H1 (cell line): ENCODE results near the gene IL22RA2. TPM values are rescaled to one million over a fixed set of nuclear protein-coding genes. Genes with fewer than 3 reads are reported as not detected.

Source experiments
- CTCF ChIA-PET: fragments of 300-600 bp; sonication (Branson Sonifier 250); formaldehyde crosslinking; loops from one replicate; lab custom pipeline; 2021; ENCODE audit not compliant: partially characterized antibody; lab: Charles Lee
- POLR2A ChIA-PET: fragments of 300-600 bp; sonication (Branson Sonifier 250); formaldehyde crosslinking; loops from one replicate; lab custom pipeline; 2021; ENCODE audit warnings: inconsistent platforms; ENCODE audit not compliant: partially characterized antibody; lab: Charles Lee
- DNase-seq, 2 experiments: peaks; one replicate each; pipeline versions ENCODE4 v3.0.0 to v3.0.0-alpha.2; 2010 to 2022; ENCODE audit warnings: low spot score in 2 of 2, low read depth in 1 of 2, mixed read lengths in 1 of 2
- FAIRE-seq: peaks from 2 replicates; lab custom pipeline; 2011; peaks lifted over from hg19 to GRCh38; lab: Jason Lieb, UNC
- H2AFZ ChIP-seq: 2 replicates; pipeline ENCODE4 v1.8.1; 2012; ENCODE audit warnings: low read length, inconsistent platforms
- H2AK5ac ChIP-seq: 2 replicates; pipeline ENCODE4 v1.6.1; 2013; ENCODE audit warnings: low read depth, low read length
- H2BK120ac ChIP-seq: replicated peaks from 2 replicates; pipeline ENCODE3; 2013; ENCODE audit warnings: low read depth, low read length, inconsistent platforms
- H2BK12ac ChIP-seq: 2 replicates; pipeline ENCODE4 v1.6.1; 2013; ENCODE audit warnings: low read depth, low read length
- H2BK15ac ChIP-seq: 2 replicates; pipeline ENCODE4 v1.6.1; 2013; ENCODE audit warnings: low read length
- H2BK20ac ChIP-seq: 2 replicates; pipeline ENCODE4 v1.6.1; 2013; ENCODE audit warnings: low read length
- H2BK5ac ChIP-seq: 2 replicates; pipeline ENCODE4 v1.6.1; 2013; ENCODE audit warnings: low read depth, low read length
- H3K14ac ChIP-seq: 2 replicates; pipeline ENCODE4 v1.6.1; 2013; ENCODE audit warnings: inconsistent platforms; ENCODE audit not compliant: insufficient read length
- H3K18ac ChIP-seq: 2 replicates; pipeline ENCODE4 v1.6.1; 2013; ENCODE audit warnings: low read length; ENCODE audit errors: extremely low read depth
- H3K23ac ChIP-seq: 2 replicates; pipeline ENCODE4 v1.6.1; 2013; ENCODE audit warnings: inconsistent platforms; ENCODE audit not compliant: insufficient read length
- H3K23me2 ChIP-seq: 2 replicates; pipeline ENCODE4 v1.6.1; 2013; ENCODE audit warnings: low read depth, low read length
- H3K27ac ChIP-seq: 2 replicates; pipeline ENCODE4 v1.6.1; 2011; ENCODE audit warnings: low read depth, low read length, inconsistent platforms
- H3K27me3 ChIP-seq, 4 experiments: replicated peaks in 1 of 4; 1 replicate in 1 of 4; 2 replicates in 3 of 4; pipeline versions ENCODE4 v1.6.1 to v1.8.1; 2011 to 2013; ENCODE audit warnings: low read length in 3 of 4, mild to moderate bottlenecking in 3 of 4, inconsistent platforms in 2 of 4, mixed read lengths in 2 of 4, moderate library complexity in 1 of 4; ENCODE audit not compliant: control insufficient read depth in 3 of 4, insufficient read depth in 3 of 4; ENCODE audit errors: extremely low read depth in 1 of 4
- H3K36me3 ChIP-seq, 4 experiments: 2 replicates each; pipeline versions ENCODE4 v1.6.1 to v1.8.1; 2011 to 2013; ENCODE audit warnings: mild to moderate bottlenecking in 4 of 4, low read length in 3 of 4, moderate library complexity in 2 of 4, control low read depth in 1 of 4, inconsistent platforms in 1 of 4; ENCODE audit not compliant: insufficient read depth in 4 of 4, control insufficient read depth in 2 of 4
- H3K4ac ChIP-seq: replicated peaks from 2 replicates; pipeline ENCODE3; 2013; ENCODE audit warnings: low read length, low read depth, mixed read lengths, inconsistent platforms; ENCODE audit not compliant: insufficient read length
- H3K4me1 ChIP-seq, 4 experiments: replicated peaks in 1 of 4; 1 replicate in 1 of 4; 2 replicates in 3 of 4; pipeline versions ENCODE4 v1.6.1 to v1.8.1; 2011 to 2013; ENCODE audit warnings: low read length in 3 of 4, inconsistent platforms in 2 of 4, mixed read lengths in 1 of 4; ENCODE audit not compliant: insufficient read depth in 4 of 4, control insufficient read depth in 3 of 4
- H3K4me2 ChIP-seq, 2 experiments: 2 replicates each; pipeline versions ENCODE4 v1.6.1 to v1.8.1; 2011 to 2013; ENCODE audit warnings: low read depth in 2 of 2, low read length in 2 of 2, control low read depth in 1 of 2, inconsistent platforms in 1 of 2, mild to moderate bottlenecking in 1 of 2; ENCODE audit not compliant: insufficient read depth in 1 of 2
- H3K4me3 ChIP-seq, 4 experiments: fragments of 200-600, 300-600 bp in 1 of 4; sonication (generic), shearing (Covaris generic), sonication (Bioruptor Twin) in 1 of 4; 2 replicates each; pipeline versions ENCODE4 v1.5.1 to v1.8.1; 2011 to 2016; ENCODE audit warnings: low read length in 4 of 4, low read depth in 3 of 4, control low read depth in 2 of 4, inconsistent platforms in 2 of 4, mild to moderate bottlenecking in 2 of 4, mixed read lengths in 1 of 4, moderate library complexity in 1 of 4; ENCODE audit not compliant: insufficient read depth in 2 of 4; ENCODE audit errors: extremely low read depth in 1 of 4
- H3K56ac ChIP-seq: replicated peaks from 2 replicates; pipeline ENCODE3; 2013; ENCODE audit warnings: low read depth, mild to moderate bottlenecking, mixed read lengths, low read length, inconsistent platforms; ENCODE audit not compliant: insufficient read length
- H3K79me1 ChIP-seq: 2 replicates; pipeline ENCODE4 v1.6.1; 2013; ENCODE audit warnings: low read depth, low read length, control low read depth
- H3K79me2 ChIP-seq, 2 experiments: 2 replicates each; pipeline versions ENCODE4 v1.6.1 to v1.8.1; 2012 to 2013; ENCODE audit warnings: low read length in 2 of 2, mild to moderate bottlenecking in 2 of 2, inconsistent platforms in 1 of 2; ENCODE audit not compliant: insufficient read depth in 2 of 2, control insufficient read depth in 1 of 2
- H3K9ac ChIP-seq, 4 experiments: replicated peaks in 1 of 4; 1 replicate in 1 of 4; 2 replicates in 3 of 4; pipeline versions ENCODE4 v1.6.1 to v1.8.1; 2011 to 2013; ENCODE audit warnings: low read depth in 3 of 4, low read length in 3 of 4, control low read depth in 2 of 4, mild to moderate bottlenecking in 2 of 4, moderate library complexity in 2 of 4, inconsistent platforms in 1 of 4; ENCODE audit errors: extremely low read depth in 1 of 4
- H3K9me3 ChIP-seq, 2 experiments: 2 replicates each; pipeline versions ENCODE4 v1.6.1 to v1.8.1; 2012 to 2013; ENCODE audit warnings: mild to moderate bottlenecking in 2 of 2, moderate library complexity in 2 of 2, control low read depth in 1 of 2, inconsistent platforms in 1 of 2, low read depth in 1 of 2, low read length in 1 of 2, mixed read lengths in 1 of 2; ENCODE audit not compliant: insufficient read depth in 2 of 2
- H4K20me1 ChIP-seq, 2 experiments: replicated peaks in 1 of 2; 2 replicates each; pipeline versions ENCODE3 to v1.8.1; 2011 to 2013; ENCODE audit warnings: inconsistent platforms in 2 of 2, low read length in 2 of 2, mild to moderate bottlenecking in 1 of 2; ENCODE audit not compliant: insufficient read depth in 2 of 2, control insufficient read depth in 1 of 2
- H4K5ac ChIP-seq: 2 replicates; pipeline ENCODE4 v1.6.1; 2013; ENCODE audit warnings: low read length, low read depth, mixed read lengths, inconsistent platforms; ENCODE audit not compliant: insufficient read length
- H4K8ac ChIP-seq: 2 replicates; pipeline ENCODE4 v1.8.0; 2013; ENCODE audit warnings: mild to moderate bottlenecking, moderate library complexity, low read length, inconsistent platforms; ENCODE audit not compliant: insufficient read depth; ENCODE audit errors: extremely low read depth
- H4K91ac ChIP-seq: replicated peaks from 2 replicates; pipeline ENCODE3; 2013; ENCODE audit warnings: low read length, mixed read lengths, inconsistent platforms; ENCODE audit not compliant: insufficient read length
- HDAC6 ChIP-seq: IDR thresholded peaks from one replicate; pipeline ENCODE4 v1.7.1; 2012; ENCODE audit warnings: low read depth, mild to moderate bottlenecking, inconsistent platforms, low read length, moderate library complexity
- KDM5A ChIP-seq: fragments of 200-600 bp; IDR thresholded peaks from 2 replicates; pipeline ENCODE4 v1.7.1; 2012; ENCODE audit warnings: mild to moderate bottlenecking, low read length, inconsistent platforms, mixed read lengths
- MAFK ChIP-seq: IDR thresholded peaks from 2 replicates; pipeline ENCODE4 v1.6.1; 2012; ENCODE audit warnings: low read depth, mild to moderate bottlenecking, improper control_type of control experiment, low read length
- NANOG ChIP-seq: IDR thresholded peaks from 2 replicates; pipeline ENCODE4 v1.6.1; 2011; ENCODE audit warnings: low read length, low read depth, mild to moderate bottlenecking, inconsistent platforms; ENCODE audit not compliant: insufficient read depth, poor library complexity, severe bottlenecking
- NRF1 ChIP-seq: IDR thresholded peaks from 2 replicates; pipeline ENCODE4 v1.6.1; 2011; ENCODE audit warnings: mild to moderate bottlenecking, low read depth, low read length, improper control_type of control experiment
- POLR2AphosphoS5 ChIP-seq: IDR thresholded peaks from 2 replicates; pipeline ENCODE4 v1.6.1; 2011; ENCODE audit warnings: low read depth, low read length
- RBBP5 ChIP-seq: IDR thresholded peaks from 2 replicates; pipeline ENCODE4 v1.7.1; 2012; ENCODE audit warnings: low read depth, mild to moderate bottlenecking, inconsistent platforms, low read length, moderate library complexity, borderline replicate concordance
- RNF2 ChIP-seq: fragments of 200-900, 300-1000 bp; sonication (generic); IDR thresholded peaks from 2 replicates; pipeline ENCODE4 v1.7.1; 2016; ENCODE audit warnings: borderline replicate concordance, low read depth, mild to moderate bottlenecking, antibody characterized with exemption, low read length; ENCODE audit not compliant: poor library complexity, severe bottlenecking; ENCODE audit errors: missing control alignments
- SAP30 ChIP-seq: fragments of 300-600 bp; sonication (generic); IDR thresholded peaks from 2 replicates; pipeline ENCODE4 v1.7.1; 2012; ENCODE audit warnings: low read length, moderate library complexity, mild to moderate bottlenecking, inconsistent platforms; ENCODE audit not compliant: insufficient read depth, insufficient replicate concordance
- SIRT6 ChIP-seq: IDR thresholded peaks from one replicate; pipeline ENCODE4 v1.7.1; 2012; ENCODE audit warnings: low read length, inconsistent platforms
- TBP ChIP-seq: IDR thresholded peaks from 2 replicates; pipeline ENCODE4 v1.6.1; 2011; ENCODE audit warnings: low read depth, low read length, improper control_type of control experiment
- WGBS, 2 experiments: shearing (Covaris generic) in 1 of 2; methylation state at CpG; one replicate each; pipeline versions ENCODE4 v1.1.6 to v1.1.7; 2013 to 2015; ENCODE audit warnings: low lambda C conversion rate in 2 of 2, mixed read lengths in 2 of 2, inconsistent platforms in 1 of 2, low coverage in 1 of 2, missing lambda C conversion rate in 1 of 2; ENCODE audit not compliant: insufficient replicate concordance in 2 of 2, insufficient coverage in 1 of 2, insufficient read length in 1 of 2; ENCODE audit errors: extremely low coverage in 1 of 2, missing lambda C conversion rate in 1 of 2; 5-methylcytosine and 5-hydroxymethylcytosine counted together
- polyA plus RNA-seq, 7 experiments: library from polyadenylated mRNA; depleted of rRNA in 3 of 7; stranded (reverse) in 5 of 7; unstranded in 2 of 7; fragments of >200 nt in 5 of 7; fragments of 200-250 nt in 2 of 7; gene quantifications; 1 replicate in 5 of 7; 2 replicates in 1 of 7; 4 replicates in 1 of 7; pipeline versions ENCODE4 v1.2.1 to v1.2.3, GENCODE V29; 2011 to 2013; ENCODE audit warnings: missing spikeins in 2 of 7, mixed read lengths in 2 of 7
- total RNA-seq: library from RNA; stranded (reverse); fragmentation: NEBNext Ultra II Directional; extraction: Animal tissue kit (Norgen Biotek cat#: 25700); gene quantifications from 2 replicates; pipeline ENCODE4 v1.2.1, GENCODE V29; 2021
- TF ChIP-seq, protein P1 (sequence below): IDR thresholded peaks from 2 replicates; pipeline ENCODE4 v1.6.1; 2012; ENCODE audit warnings: inconsistent platforms

The IL22RA2 gene
- total and polyA plus RNA-seq, 2 of the 8 experiments (the other 6 are each of a cell fraction or from before 2014, with no cell fraction given): not detected

DNA sequence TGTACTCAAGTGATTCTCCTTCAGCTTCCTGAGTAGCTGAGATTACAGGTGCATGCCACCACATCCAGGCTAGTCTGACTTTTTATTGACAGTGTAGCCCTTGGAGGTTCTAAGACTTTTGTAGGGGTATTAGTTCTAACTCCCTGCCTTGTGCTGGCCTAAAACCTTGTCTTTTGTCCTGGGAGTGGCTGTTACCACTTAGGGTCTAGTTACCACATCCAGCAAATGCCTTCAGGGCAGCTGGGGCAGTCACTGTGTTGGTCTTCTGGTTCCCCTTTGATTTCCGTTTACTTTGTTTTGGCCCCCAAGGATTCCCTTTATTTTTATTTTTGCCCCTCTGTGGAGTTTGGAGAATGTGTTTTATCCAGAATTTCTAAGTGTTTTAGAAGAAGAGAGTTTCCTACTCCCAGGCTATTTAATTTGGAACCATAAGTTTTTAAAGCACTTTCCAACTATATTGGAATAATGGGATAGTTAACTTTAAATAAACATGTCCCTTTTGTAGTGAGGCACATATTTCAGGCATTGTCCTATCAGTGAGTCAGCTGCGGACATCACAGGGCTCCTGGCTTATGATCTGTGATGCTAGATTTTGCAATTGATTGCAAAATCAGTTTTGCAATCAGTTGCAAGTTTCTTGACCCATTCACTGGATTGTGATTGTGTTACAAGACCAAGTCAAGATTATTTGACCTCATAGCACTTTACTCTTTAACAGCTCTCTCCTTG is 25.0 kb downstream of the IL22RA2 start:
- H3K9me3 ChIP-seq: no peaks in the 10 kb centered on the region
- no peak overlapping the region for H2BK20ac ChIP-seq
- H4K91ac ChIP-seq: no peak overlapping the region
- no peaks in the 10 kb centered on the region for H4K20me1 ChIP-seq
- no peak overlapping the region for H2BK12ac ChIP-seq
- no peak overlapping the region for H3K56ac ChIP-seq
- H3K4me3 ChIP-seq: no peak overlapping the region
- DNase-seq (no peak), FAIRE-seq (no peak)
- no peaks in the 10 kb centered on the region for H3K36me3 ChIP-seq
- H2AK5ac ChIP-seq: no peak overlapping the region
- ChIA-PET CTCF (no interaction called here), POLR2A (no interaction called here)
- no peak overlapping the region for H4K5ac ChIP-seq
- no peak overlapping the region for H2BK5ac ChIP-seq
- no peak overlapping the region for H2BK120ac ChIP-seq
- no peaks in the 10 kb centered on the region for H3K4me1 ChIP-seq
- H3K14ac ChIP-seq: no peak overlapping the region
- H3K79me2 ChIP-seq: no peaks in the 10 kb centered on the region
- H3K4me2 ChIP-seq: no peak overlapping the region
- no peaks in the 10 kb centered on the region for H3K27me3 ChIP-seq
- no peaks in the 10 kb centered on the region for H3K23me2 ChIP-seq
- no peak overlapping the region for H3K18ac ChIP-seq
- no peak overlapping the region for H4K8ac ChIP-seq
- H3K27ac ChIP-seq: no peak overlapping the region
- no peak overlapping the region for H3K23ac ChIP-seq
- H3K79me1 ChIP-seq: no peaks in the 10 kb centered on the region
- no peak overlapping the region for H2AFZ ChIP-seq
- H3K9ac ChIP-seq: no peak overlapping the region
- H2BK15ac ChIP-seq: no peak overlapping the region
- H3K4ac ChIP-seq: no peak overlapping the region
- 82% methylated on average over 2 of the region's 2 CpGs; no CpG with 5 or more reads in 1 of the 2 experiments for WGBS, 2 experiments
- TF ChIP-seq POLR2AphosphoS5: no peak
- TF ChIP-seq SIRT6: no peak
- TF ChIP-seq, protein P1, sequence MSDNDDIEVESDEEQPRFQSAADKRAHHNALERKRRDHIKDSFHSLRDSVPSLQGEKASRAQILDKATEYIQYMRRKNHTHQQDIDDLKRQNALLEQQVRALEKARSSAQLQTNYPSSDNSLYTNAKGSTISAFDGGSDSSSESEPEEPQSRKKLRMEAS: no peak
- TF ChIP-seq SAP30: no peak
- no peak for TF ChIP-seq NANOG
- TF ChIP-seq HDAC6: no peak
- TF ChIP-seq KDM5A: no peak
- TF ChIP-seq RBBP5: no peak
- TF ChIP-seq MAFK: no peak
- no peak for TF ChIP-seq RNF2
- no peak for TF ChIP-seq TBP
- TF ChIP-seq NRF1: no peak
